Ovary (tissue), 3 donors: Measurements from ENCODE around the gene ZMIZ1.

Experiments used
- CTCF ChIP-seq, 3 donors: fragments of 450-650 bp in 2 of 3; fragments of 200-600 bp in 1 of 3; IDR thresholded peaks; one replicate each; pipeline versions ENCODE4 v1.5.1 to v1.8.0; 2016 to 2022; ENCODE audit warnings: antibody characterized with exemption in 3 of 3, mild to moderate bottlenecking in 1 of 3
- EP300 ChIP-seq: sonication (generic); formaldehyde crosslinking; IDR thresholded peaks from one replicate; pipeline ENCODE4 v1.6.1; 2017; ENCODE audit warnings: antibody characterized with exemption
- POLR2A ChIP-seq: fragments of 450-650 bp; IDR thresholded peaks from one replicate; pipeline ENCODE4 v1.6.1; 2017; ENCODE audit warnings: antibody characterized with exemption, mild to moderate bottlenecking, moderate library complexity
- donor health status: DM: no; HTN: no; CAD: no.

- TF ChIP-seq CTCF (IDR thresholded peaks at IDR 0.05) (no peak), POLR2A (no peak), EP300 (no peak)
Measured at GRCh38 chr10:79269969-79270368, 201.2 kb downstream of the ZMIZ1 start.
